Measurements from ENCODE around the gene C10orf88.

DNA sequence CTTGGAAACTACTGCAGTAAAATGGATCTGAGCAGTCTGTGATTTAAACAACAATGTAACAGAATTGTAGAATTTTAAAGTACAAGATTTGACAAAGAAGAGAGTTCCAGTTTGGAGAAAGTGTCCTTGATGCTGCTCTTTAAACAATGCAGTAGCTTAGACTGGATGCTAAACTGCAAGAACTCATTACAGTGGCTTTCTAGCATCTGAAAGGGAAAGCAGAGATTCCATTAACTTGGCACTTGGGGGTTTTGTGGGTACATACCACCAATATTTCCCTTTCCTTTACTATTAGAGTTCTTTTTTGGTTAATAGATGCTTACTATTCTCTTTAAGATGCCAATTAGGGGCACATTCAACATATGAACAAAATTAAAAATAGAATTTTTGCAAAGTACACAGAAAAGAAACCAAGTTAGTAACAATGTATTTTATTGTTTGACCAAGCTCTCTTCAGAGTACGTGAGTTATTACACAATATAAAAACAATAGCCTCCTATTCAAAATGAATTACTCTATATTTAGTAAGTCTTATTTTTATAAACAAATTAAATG lies 38.1 kb upstream of the C10orf88 start:
- TF ChIP-seq, protein P1, sequence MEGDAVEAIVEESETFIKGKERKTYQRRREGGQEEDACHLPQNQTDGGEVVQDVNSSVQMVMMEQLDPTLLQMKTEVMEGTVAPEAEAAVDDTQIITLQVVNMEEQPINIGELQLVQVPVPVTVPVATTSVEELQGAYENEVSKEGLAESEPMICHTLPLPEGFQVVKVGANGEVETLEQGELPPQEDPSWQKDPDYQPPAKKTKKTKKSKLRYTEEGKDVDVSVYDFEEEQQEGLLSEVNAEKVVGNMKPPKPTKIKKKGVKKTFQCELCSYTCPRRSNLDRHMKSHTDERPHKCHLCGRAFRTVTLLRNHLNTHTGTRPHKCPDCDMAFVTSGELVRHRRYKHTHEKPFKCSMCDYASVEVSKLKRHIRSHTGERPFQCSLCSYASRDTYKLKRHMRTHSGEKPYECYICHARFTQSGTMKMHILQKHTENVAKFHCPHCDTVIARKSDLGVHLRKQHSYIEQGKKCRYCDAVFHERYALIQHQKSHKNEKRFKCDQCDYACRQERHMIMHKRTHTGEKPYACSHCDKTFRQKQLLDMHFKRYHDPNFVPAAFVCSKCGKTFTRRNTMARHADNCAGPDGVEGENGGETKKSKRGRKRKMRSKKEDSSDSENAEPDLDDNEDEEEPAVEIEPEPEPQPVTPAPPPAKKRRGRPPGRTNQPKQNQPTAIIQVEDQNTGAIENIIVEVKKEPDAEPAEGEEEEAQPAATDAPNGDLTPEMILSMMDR (IDR thresholded peaks at IDR 0.05), result no peak
- TF ChIP-seq POLR2A (IDR thresholded peaks at IDR 0.05), result no peak
- TF ChIP-seq EP300 (IDR thresholded peaks at IDR 0.05), result no peak
- no peak for TF ChIP-seq POLR2AphosphoS5 (IDR thresholded peaks at IDR 0.05)
